NB4 (cell line): ENCODE results near the gene VAV3.

Source experiments
- MYC ChIP-seq: IDR thresholded peaks from 2 replicates; pipeline ENCODE4 v1.6.1; 2011; ENCODE audit warnings: low read depth, low read length
- POLR2A ChIP-seq: IDR thresholded peaks from 2 replicates; pipeline ENCODE4 v1.6.1; 2011; ENCODE audit warnings: mild to moderate bottlenecking; ENCODE audit not compliant: insufficient read length; ENCODE audit errors: extremely low read depth
- TF ChIP-seq, protein P1 (sequence below): IDR thresholded peaks from one replicate; pipeline ENCODE4 v1.5.1; 2012; ENCODE audit warnings: low read depth, low read length
- TF ChIP-seq, protein P2 (sequence below): IDR thresholded peaks from 2 replicates; pipeline ENCODE4 v1.6.1; 2011; ENCODE audit warnings: low read depth, low read length

DNA sequence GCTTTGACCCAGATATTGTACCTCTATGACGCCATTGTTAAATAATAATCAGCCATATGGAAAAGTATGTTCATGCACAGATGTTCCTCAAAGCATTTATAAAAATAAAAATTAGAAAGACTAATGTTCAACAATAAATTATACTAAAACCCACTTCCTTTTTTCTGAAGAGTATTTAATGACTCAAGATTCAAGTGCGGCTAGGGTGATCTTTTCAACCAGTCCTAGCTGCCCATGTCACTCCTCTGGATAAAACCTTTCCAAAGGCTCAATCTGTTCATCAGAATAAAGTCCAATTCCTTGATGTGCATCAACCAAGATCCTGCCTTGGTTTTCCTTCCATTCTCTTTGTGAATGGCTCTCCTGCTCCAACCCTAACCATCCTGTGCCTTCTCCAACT, 292.0 kb downstream of the VAV3 start:
- TF ChIP-seq POLR2A: no peak
- TF ChIP-seq, protein P1, sequence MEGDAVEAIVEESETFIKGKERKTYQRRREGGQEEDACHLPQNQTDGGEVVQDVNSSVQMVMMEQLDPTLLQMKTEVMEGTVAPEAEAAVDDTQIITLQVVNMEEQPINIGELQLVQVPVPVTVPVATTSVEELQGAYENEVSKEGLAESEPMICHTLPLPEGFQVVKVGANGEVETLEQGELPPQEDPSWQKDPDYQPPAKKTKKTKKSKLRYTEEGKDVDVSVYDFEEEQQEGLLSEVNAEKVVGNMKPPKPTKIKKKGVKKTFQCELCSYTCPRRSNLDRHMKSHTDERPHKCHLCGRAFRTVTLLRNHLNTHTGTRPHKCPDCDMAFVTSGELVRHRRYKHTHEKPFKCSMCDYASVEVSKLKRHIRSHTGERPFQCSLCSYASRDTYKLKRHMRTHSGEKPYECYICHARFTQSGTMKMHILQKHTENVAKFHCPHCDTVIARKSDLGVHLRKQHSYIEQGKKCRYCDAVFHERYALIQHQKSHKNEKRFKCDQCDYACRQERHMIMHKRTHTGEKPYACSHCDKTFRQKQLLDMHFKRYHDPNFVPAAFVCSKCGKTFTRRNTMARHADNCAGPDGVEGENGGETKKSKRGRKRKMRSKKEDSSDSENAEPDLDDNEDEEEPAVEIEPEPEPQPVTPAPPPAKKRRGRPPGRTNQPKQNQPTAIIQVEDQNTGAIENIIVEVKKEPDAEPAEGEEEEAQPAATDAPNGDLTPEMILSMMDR: no peak
- TF ChIP-seq MYC: no peak
- TF ChIP-seq, protein P2, sequence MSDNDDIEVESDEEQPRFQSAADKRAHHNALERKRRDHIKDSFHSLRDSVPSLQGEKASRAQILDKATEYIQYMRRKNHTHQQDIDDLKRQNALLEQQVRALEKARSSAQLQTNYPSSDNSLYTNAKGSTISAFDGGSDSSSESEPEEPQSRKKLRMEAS: no peak
